Upper lobe of left lung (tissue), 6 donors: ENCODE data around the gene STK25. TPM values are rescaled to one million over a fixed set of nuclear protein-coding genes. Genes with fewer than 3 reads are reported as not detected.
A peak's percentile ranks its signal among the peaks of the same experiment; 100 is the strongest.

Experiments
- ATAC-seq, 2 donors: fragments of 200-7000 bp; cut with Tn5 transposase; one replicate each; pipeline ENCODE4 v1.9.1; 2022; ENCODE audit warnings: mild to moderate bottlenecking in 2 of 2, moderate library complexity in 2 of 2; ENCODE audit not compliant: low FRiP score in 2 of 2
- DNase-seq, 2 donors: peaks; one replicate each; pipeline ENCODE4 v3.0.0-alpha.2; 2019 to 2020
- H3K27ac ChIP-seq, 4 donors: fragments of 200-600 bp; sonication (generic); one replicate each; pipeline ENCODE4 v1.5.1; 2016 to 2019
- H3K27me3 ChIP-seq, 4 donors: fragments of 200-600 bp; sonication (generic); one replicate each; pipeline ENCODE4 v1.5.1; 2017 to 2019
- H3K36me3 ChIP-seq, 4 donors: fragments of 200-600 bp; sonication (generic); one replicate each; pipeline ENCODE4 v1.5.1; 2016 to 2019
- H3K4me1 ChIP-seq, 4 donors: fragments of 200-600 bp; sonication (generic); one replicate each; pipeline ENCODE4 v1.5.1; 2018 to 2019
- H3K4me3 ChIP-seq, 4 donors: fragments of 200-600 bp; sonication (generic); one replicate each; pipeline ENCODE4 v1.5.1; 2017 to 2019; ENCODE audit warnings: mild to moderate bottlenecking in 2 of 4, moderate library complexity in 1 of 4
- H3K9me3 ChIP-seq, 4 donors: fragments of 200-600 bp; sonication (generic); one replicate each; pipeline ENCODE4 v1.5.1; 2018 to 2019
- EP300 ChIP-seq, 4 donors: sonication (generic); formaldehyde crosslinking; IDR thresholded peaks; one replicate each; pipeline ENCODE4 v1.5.1; 2017; ENCODE audit warnings: antibody characterized with exemption in 4 of 4, control low read depth in 2 of 4
- POLR2A ChIP-seq, 4 donors: fragments of 450-650 bp; IDR thresholded peaks; one replicate each; pipeline ENCODE4 v1.5.1; 2016 to 2017; ENCODE audit warnings: antibody characterized with exemption in 4 of 4, mild to moderate bottlenecking in 2 of 4
- POLR2AphosphoS5 ChIP-seq, 2 donors: sonication (generic); formaldehyde crosslinking; IDR thresholded peaks; one replicate each; pipeline ENCODE4 v1.5.1; 2017; ENCODE audit warnings: antibody characterized with exemption in 2 of 2
- WGBS, 2 donors: methylation state at CpG; one replicate each; pipeline ENCODE4 v1.1.5; 2017 to 2018; 5-methylcytosine and 5-hydroxymethylcytosine counted together
- total RNA-seq, 6 donors: library from RNA; depleted of rRNA in 4 of 6; stranded (reverse); fragments of >200 nt in 4 of 6; gene quantifications; one replicate each; pipeline versions ENCODE4 v1.1.0 to v1.2.1, GENCODE V29; 2016 to 2021
- TF ChIP-seq, protein P1 (sequence below), 6 experiments: fragments of 450-650 bp in 4 of 6; fragments of 200-600 bp in 2 of 6; sonication (generic) in 2 of 6; IDR thresholded peaks; one replicate each; pipeline ENCODE4 v1.5.1; 2016 to 2019; ENCODE audit warnings: antibody characterized with exemption in 6 of 6
- donor health status: DM: no; HTN: no; CAD: no; lungs with moderate emphysema.
- donor health status: DM: no; HTN: yes; CAD: no; lungs with severe emphysema.

STK25 gene
- total RNA-seq, 6 donors from 2014 or later, result 97.3 to 351 (median 134) TPM

DNA sequence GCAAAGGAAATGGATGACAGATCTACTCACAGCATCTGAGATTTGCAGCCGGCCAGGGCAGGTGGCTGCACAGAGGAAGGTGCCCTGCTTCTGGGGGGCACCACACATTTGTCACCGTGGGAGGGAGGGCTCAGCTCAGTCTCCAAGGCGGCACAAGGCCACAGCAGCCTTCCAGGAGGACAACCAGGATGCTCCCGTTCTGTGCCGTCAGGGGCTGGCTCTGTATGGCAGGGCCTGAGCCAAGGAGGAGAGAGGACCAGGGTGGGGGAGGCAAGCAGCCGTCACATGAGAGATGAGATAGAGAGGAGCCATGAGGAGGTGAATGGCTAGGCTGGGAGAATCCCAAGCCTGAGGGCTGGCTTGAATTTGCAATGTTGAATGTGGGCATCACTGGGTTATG, 45.6 kb upstream of the STK25 start:
- Histone ChIP-seq H3K4me1 (peaks cover 21 to 61% (median 49%) of the 10 kb centered on the region in 4 donors), H3K27me3 (peaks cover 0 to 4% (median 0%) of the 10 kb centered on the region in 4 donors), H3K36me3 (no peaks in the 10 kb centered on the region), H3K9me3 (no peaks in the 10 kb centered on the region), H3K4me3 (no peak overlapping the region), H3K27ac (peak overlapping the region in 2 of 4 donors; percentile 28 to 51)
- DNase-seq (no peak), ATAC-seq (no peak)
- TF ChIP-seq, protein P1, sequence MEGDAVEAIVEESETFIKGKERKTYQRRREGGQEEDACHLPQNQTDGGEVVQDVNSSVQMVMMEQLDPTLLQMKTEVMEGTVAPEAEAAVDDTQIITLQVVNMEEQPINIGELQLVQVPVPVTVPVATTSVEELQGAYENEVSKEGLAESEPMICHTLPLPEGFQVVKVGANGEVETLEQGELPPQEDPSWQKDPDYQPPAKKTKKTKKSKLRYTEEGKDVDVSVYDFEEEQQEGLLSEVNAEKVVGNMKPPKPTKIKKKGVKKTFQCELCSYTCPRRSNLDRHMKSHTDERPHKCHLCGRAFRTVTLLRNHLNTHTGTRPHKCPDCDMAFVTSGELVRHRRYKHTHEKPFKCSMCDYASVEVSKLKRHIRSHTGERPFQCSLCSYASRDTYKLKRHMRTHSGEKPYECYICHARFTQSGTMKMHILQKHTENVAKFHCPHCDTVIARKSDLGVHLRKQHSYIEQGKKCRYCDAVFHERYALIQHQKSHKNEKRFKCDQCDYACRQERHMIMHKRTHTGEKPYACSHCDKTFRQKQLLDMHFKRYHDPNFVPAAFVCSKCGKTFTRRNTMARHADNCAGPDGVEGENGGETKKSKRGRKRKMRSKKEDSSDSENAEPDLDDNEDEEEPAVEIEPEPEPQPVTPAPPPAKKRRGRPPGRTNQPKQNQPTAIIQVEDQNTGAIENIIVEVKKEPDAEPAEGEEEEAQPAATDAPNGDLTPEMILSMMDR (IDR thresholded peaks at IDR 0.05), result no peak
- no peak for TF ChIP-seq POLR2A (IDR thresholded peaks at IDR 0.05)
- TF ChIP-seq POLR2AphosphoS5 (IDR thresholded peaks at IDR 0.05), result no peak
- WGBS, 2 donors, result 84 to 85% methylated on average over 5 to 6 of the region's 6 CpGs

DNA sequence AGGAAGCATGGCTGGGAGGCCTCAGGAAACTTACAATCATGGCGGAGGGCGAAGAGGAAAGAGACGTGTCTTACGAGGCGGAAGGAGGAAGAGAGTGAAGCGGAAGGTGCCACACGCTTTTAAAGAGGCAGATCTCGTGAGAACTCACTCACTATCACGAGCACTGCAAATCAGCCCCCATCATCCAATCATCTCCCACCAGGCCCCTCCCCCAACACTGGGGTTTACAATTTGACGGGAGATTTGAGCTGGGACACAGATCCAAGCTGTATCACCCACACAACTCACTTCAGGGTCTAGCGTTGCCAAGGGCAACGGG, 45.1 kb upstream of the STK25 start:
- H3K9me3 ChIP-seq, result no peaks in the 10 kb centered on the region
- WGBS, 2 donors, result 77 to 78% methylated on average over 12 of the region's 12 CpGs
- no peak for ATAC-seq
- no peak overlapping the region for H3K4me3 ChIP-seq
- DNase-seq, result no peak
- no peaks in the 10 kb centered on the region for H3K36me3 ChIP-seq
- peaks cover 26 to 60% (median 50%) of the 10 kb centered on the region in 4 donors for H3K4me1 ChIP-seq
- TF ChIP-seq EP300 (IDR thresholded peaks at IDR 0.05), result no peak
- TF ChIP-seq POLR2A (IDR thresholded peaks at IDR 0.05), result no peak
- TF ChIP-seq POLR2AphosphoS5 (IDR thresholded peaks at IDR 0.05), result no peak
- TF ChIP-seq, protein P1 (IDR thresholded peaks at IDR 0.05), result no peak
- H3K27ac ChIP-seq, result peak overlapping the region in 1 of 4 donors; percentile 51
- H3K27me3 ChIP-seq, result no peaks in the 10 kb centered on the region

DNA sequence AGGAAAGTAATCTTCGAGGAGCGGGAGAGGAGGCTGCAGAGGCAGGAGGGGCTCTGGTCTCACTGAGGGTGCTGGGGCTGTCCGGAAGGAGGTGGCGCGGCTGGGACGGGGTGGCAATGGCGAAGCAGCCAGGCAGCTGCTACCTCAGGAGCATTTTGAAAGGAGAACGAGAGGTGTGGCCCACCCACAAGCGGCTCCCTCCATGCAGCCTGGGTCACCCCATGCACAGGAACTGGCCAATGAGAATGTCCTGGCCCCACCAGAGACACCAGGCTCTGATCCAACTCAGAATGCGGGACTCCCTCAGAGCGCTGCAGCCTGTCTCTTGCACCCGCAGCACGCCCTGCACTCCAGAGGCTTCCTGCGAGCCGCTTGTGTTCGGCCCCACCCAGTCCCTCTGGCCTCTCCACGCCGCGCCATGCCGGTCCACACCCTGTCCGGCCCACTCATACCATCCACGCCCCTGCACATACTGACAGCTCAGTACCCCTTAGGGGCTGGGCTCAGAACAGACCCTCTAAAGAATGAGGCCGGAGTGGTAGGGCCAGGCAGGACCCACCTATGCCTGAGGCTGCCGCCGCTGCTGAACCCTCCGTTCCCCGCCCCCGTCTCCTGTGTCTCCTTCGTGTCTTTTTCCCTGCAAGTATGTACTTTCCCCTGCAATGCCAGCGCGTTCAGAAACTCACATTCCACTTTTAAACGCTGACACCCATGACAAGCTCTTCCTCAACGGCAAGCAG, 43.8 kb upstream of the STK25 start:
- no peak for TF ChIP-seq EP300 (IDR thresholded peaks at IDR 0.05)
- peak in 1 of 4 donors; percentile 20 for TF ChIP-seq POLR2A (IDR thresholded peaks at IDR 0.05)
- Histone ChIP-seq H3K36me3 (no peaks in the 10 kb centered on the region), H3K4me1 (peaks cover 32 to 66% (median 52%) of the 10 kb centered on the region in 4 donors), H3K27ac (peak overlapping the region; percentile 27 to 73 (median 34)), H3K4me3 (peak overlapping the region in 3 of 4 donors; percentile 1 to 44 (median 34)), H3K27me3 (no peaks in the 10 kb centered on the region), H3K9me3 (no peaks in the 10 kb centered on the region)
- ATAC-seq (peak in 1 of 2 donors; percentile 21), DNase-seq (peak; percentile 56 to 79)
- WGBS, 2 donors, result 53 to 72% methylated on average over 27 to 33 of the region's 33 CpGs

GRCh38 chr2:241551599-241551997, 43.2 kb upstream of the STK25 start:
- H3K4me3 ChIP-seq, result peak overlapping the region in 3 of 4 donors; percentile 1 to 44 (median 34)

More at GRCh38 chr2:241551599-241551997, 43.2 kb upstream of the STK25 start:
- Histone ChIP-seq H3K27ac (peak overlapping the region; percentile 27 to 73 (median 34)), H3K36me3 (no peaks in the 10 kb centered on the region), H3K27me3 (no peaks in the 10 kb centered on the region), H3K4me1 (peaks cover 35 to 72% (median 57%) of the 10 kb centered on the region in 4 donors), H3K9me3 (no peaks in the 10 kb centered on the region)
- 37 to 53% methylated on average over 9 to 12 of the region's 12 CpGs for WGBS, 2 donors
- ATAC-seq (no peak), DNase-seq (no peak)
- TF ChIP-seq POLR2A (IDR thresholded peaks at IDR 0.05), result no peak
- no peak for TF ChIP-seq EP300 (IDR thresholded peaks at IDR 0.05)
- TF ChIP-seq, protein P1 (IDR thresholded peaks at IDR 0.05), result no peak
- no peak for TF ChIP-seq POLR2AphosphoS5 (IDR thresholded peaks at IDR 0.05)
